ENCODE results near the gene GLI3.
"Not testable (repeated sequence)": the region's sequence is repeated elsewhere in the genome, so short reads cannot be mapped to it uniquely, and the experiment has no call there.

GLI3 gene

DNA sequence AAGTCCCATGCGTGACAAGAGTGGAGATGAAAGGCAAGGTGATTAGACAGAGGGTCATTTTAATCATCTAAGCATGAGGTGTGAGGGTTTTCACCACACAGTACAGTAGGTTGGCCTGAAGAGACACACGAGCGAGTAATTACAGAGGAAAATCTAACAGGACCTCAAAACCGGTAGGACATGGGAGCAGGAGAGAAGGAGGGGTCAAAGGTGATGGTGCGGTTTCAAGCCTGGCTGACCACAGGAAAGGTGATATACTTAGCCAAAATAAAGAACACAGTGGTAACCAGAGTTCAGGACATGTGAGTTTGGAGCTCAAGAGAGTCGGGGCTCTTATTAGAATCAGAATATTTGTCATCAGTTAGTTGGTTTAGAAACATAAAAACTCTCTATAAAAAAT is 20.0 kb downstream of the GLI3 start:
- H3K4me3 ChIP-seq (ENCODE audit: low read depth, low read length) = no peak overlapping the region
- TF ChIP-seq, protein P1, sequence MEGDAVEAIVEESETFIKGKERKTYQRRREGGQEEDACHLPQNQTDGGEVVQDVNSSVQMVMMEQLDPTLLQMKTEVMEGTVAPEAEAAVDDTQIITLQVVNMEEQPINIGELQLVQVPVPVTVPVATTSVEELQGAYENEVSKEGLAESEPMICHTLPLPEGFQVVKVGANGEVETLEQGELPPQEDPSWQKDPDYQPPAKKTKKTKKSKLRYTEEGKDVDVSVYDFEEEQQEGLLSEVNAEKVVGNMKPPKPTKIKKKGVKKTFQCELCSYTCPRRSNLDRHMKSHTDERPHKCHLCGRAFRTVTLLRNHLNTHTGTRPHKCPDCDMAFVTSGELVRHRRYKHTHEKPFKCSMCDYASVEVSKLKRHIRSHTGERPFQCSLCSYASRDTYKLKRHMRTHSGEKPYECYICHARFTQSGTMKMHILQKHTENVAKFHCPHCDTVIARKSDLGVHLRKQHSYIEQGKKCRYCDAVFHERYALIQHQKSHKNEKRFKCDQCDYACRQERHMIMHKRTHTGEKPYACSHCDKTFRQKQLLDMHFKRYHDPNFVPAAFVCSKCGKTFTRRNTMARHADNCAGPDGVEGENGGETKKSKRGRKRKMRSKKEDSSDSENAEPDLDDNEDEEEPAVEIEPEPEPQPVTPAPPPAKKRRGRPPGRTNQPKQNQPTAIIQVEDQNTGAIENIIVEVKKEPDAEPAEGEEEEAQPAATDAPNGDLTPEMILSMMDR (IDR thresholded peaks at IDR 0.05; ENCODE audit: borderline replicate concordance, insufficient read depth, low read depth, low read length) = no peak

DNA sequence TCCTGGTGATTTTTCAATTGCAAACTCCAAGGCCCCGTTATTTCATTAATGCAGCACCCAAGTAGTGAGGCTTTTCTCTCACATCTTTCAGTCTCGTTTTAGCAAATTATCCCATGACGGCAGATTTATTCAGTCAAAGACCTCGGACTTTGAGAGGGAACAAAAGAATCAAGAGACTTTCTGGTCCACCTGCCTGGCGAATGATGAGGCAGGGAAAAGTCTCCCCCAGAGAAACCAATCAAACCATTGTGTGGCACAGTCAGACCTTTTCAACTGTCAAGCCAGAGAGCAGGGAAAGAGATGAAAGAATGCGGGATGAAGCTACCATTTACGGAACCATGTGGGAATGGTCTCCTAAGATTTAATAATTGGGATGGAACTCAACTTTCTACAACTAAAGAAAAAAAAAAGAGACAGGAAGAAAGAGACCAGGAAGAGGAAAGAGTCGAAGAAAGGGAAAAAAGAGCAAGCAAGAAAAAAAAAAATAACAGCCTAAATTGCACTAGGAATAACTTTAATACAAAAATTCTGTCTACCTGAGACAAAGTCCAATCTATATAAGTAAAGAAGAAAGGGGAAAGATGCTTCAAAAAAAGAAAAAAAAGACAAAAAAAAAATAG is 22.8 kb downstream of the GLI3 start:
- TF ChIP-seq, protein P1 (IDR thresholded peaks at IDR 0.05; ENCODE audit: borderline replicate concordance, insufficient read depth, low read depth, low read length) = no peak
- no peak overlapping the region for H3K4me3 ChIP-seq (ENCODE audit: low read depth, low read length)

DNA sequence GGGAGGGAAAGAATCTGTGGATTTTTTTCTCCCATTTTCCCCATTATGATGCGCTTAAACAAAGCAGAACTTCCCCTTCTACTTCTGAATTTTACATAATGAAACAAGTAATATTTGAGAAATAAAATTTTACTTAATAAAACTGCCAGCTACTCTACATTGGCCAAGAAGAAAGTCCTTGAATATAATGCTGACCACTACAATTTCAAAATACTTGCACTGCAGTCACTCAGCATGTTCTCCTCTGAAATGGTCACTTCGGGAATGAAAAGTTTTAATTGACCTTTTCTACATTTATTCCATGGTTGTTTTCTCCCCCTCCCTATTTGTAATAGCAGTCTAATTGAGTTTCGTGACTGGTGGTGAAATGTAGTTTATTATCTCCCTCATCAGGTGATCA is 23.9 kb downstream of the GLI3 start:
- no peak overlapping the region for H3K4me3 ChIP-seq (ENCODE audit: low read depth, low read length)
- TF ChIP-seq, protein P1 (IDR thresholded peaks at IDR 0.05; ENCODE audit: borderline replicate concordance, insufficient read depth, low read depth, low read length) = no peak

DNA sequence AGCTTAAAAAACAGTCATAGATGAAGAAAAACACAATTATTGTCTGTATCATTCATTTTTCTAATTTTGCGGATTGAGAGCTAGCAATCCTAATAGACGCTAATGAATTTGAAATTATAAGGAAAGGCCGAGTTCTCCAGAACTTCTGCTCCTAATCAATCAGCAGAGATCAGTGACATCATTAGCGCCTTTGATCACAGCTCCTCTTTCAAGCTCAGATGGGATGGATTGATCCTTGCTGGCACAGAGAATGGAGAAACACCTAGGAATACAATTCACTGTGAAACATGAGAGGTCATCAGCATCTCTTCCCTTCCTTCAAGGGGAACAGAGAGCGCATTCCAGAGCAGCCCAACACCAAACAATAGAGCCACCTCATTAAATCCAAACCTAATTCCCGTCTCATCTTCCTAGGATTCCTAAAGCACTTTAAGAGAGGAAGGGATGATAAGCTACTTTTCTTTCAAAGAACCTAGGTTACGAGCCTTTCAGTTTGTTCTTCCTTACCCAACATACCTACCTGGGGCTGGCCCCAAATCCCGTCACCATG is 24.4 kb downstream of the GLI3 start:
- no peak overlapping the region for H3K4me3 ChIP-seq (ENCODE audit: low read depth, low read length)
- TF ChIP-seq, protein P1 (IDR thresholded peaks at IDR 0.05; ENCODE audit: borderline replicate concordance, insufficient read depth, low read depth, low read length) = no peak

DNA sequence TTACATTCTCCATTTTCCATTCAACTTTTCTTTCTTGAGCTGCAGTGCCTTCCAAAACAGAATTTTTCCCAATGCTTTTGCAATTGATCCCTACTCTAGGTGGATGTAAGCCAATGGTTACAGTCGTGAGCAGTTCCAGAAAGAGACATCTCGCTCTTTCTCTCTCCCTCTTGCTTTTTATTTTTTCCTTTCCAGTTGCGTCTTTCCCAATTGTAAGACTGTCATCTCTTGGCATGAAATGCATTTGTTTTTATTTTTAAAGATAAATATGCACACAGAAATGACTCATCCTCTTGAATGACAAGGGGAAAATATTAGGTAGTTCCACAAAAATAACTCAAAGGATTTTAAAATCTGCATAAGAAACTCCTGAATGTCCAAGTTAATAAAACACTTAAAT is 25.1 kb downstream of the GLI3 start:
- TF ChIP-seq, protein P1 (IDR thresholded peaks at IDR 0.05; ENCODE audit: borderline replicate concordance, insufficient read depth, low read depth, low read length) = no peak
- no peak overlapping the region for H3K4me3 ChIP-seq (ENCODE audit: low read depth, low read length)

DNA sequence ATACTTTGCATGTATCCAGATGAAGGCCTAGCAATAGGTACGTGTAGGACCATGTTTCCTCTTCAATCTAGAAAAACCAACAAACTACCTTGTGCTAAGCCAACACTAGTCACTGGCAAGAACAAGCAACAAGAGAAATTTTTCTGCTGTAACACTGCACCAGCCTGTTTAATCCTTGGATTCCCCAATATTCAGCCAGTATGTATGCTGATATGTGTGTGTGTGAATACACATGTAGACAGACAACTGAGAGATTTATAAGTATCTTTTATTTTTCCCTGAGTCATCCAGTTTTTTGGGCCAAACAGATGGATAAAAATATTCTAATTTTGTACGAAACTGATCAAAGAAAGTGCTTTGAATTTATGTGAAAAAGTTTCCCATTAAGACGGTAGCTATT is 26.2 kb downstream of the GLI3 start:
- H3K4me3 ChIP-seq (ENCODE audit: low read depth, low read length) = no peak overlapping the region
- TF ChIP-seq, protein P1 (IDR thresholded peaks at IDR 0.05; ENCODE audit: borderline replicate concordance, insufficient read depth, low read depth, low read length) = no peak

DNA sequence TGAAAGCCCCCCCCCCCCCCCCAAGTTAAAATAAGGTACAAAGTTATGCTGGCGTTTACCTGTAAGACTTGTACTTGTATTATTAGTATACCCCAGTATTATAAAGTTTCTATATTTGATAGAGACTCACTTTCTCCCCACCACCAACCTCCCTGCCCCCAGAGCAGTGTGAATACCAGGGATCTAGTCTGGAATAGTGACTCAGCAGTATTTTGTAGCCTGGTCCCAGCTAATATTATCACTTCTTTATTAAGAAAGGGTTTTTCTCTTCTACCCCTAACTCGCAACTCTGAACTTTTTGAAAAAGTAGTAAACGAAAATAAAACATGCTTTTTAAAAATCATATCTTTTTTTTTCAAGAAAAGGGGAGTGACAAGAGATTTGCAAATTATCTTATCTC is 26.7 kb downstream of the GLI3 start:
- H3K4me3 ChIP-seq (ENCODE audit: low read depth, low read length) = no peak overlapping the region
- TF ChIP-seq, protein P1 (IDR thresholded peaks at IDR 0.05; ENCODE audit: borderline replicate concordance, insufficient read depth, low read depth, low read length) = no peak

DNA sequence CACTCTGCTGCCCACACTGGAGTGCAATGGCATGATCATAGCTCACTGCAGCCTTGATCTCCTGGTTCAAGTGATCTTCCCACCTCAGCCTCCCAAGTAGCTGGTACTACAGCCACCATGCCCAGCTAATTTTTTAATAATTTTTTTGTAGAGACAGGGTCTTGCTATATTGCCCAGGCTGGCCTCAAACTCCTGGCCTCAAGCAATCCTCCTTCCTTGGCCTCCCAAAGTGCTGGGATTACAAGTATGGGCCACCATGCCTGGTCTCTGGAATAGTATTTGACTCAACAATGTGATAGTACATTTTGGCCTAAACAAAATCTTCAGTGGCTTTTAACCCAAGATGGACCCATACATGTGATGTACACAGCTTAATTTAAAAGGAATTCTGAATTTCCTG is 27.9 kb downstream of the GLI3 start:
- H3K4me3 ChIP-seq (ENCODE audit: low read depth, low read length) = not testable (repeated sequence)
